ENCODE data around the gene DLG3.

Gene DLG3

GRCh38 chrX:70525733-70526132 is 81.1 kb downstream of the DLG3 start:
- no peak for DNase-seq

- DNase-seq, result no peak
Observed at GRCh38 chrX:70527053-70527452, 82.4 kb downstream of the DLG3 start.

GRCh38 chrX:70527610-70528345 is 83.1 kb downstream of the DLG3 start:
- no peak for DNase-seq

GRCh38 chrX:70535198-70535597 is 90.6 kb downstream of the DLG3 start:
- no peak for DNase-seq

GRCh38 chrX:70549429-70549828 is 104.8 kb downstream of the DLG3 start:
- no peak for DNase-seq

- no peak for DNase-seq
Observed at GRCh38 chrX:70552130-70552704, 107.6 kb downstream of the DLG3 start.

GRCh38 chrX:70553516-70553915 is 108.9 kb downstream of the DLG3 start:
- no peak for DNase-seq

GRCh38 chrX:70554081-70554480 is 109.4 kb downstream of the DLG3 start:
- peak; percentile 9 for DNase-seq

- DNase-seq, result no peak
Observed at GRCh38 chrX:70554523-70554922, 109.9 kb downstream of the DLG3 start.

GRCh38 chrX:70554948-70555347 is 110.3 kb downstream of the DLG3 start:
- DNase-seq, result no peak
